HTERT RPE-1 (cell line): ENCODE measurements around the gene HYLS1.

ENCODE experiments used
- in situ Hi-C: fragments of 300-500 bp; cut with MboI; formaldehyde crosslinking; loops from 4 replicates; pipeline ENCODE4 v1.14.3; 2020; ENCODE audit warnings: low sequenced_read_pairs

The HYLS1 gene

GRCh38 chr11:125947419-125948277, 60.2 kb downstream of the HYLS1 start:
- in situ Hi-C loops = no loop called here

GRCh38 chr11:125948278-125949051, 61.0 kb downstream of the HYLS1 start:
- in situ Hi-C loops = no loop called here

- in situ Hi-C loops = no loop called here
Measured at GRCh38 chr11:125949271-125950177, 62.1 kb downstream of the HYLS1 start.

GRCh38 chr11:125950178-125950490, 62.7 kb downstream of the HYLS1 start:
- in situ Hi-C loops = no loop called here
